LNCaP clone FGC (cell line): ENCODE data around the gene CFAP65.

Experiments
- DNase-seq: peaks from one replicate; pipeline ENCODE4 v3.0.0-alpha.2; 2011; ENCODE audit warnings: low read depth
- H3K4me3 ChIP-seq: 2 replicates; pipeline ENCODE4 v1.5.1; 2011; ENCODE audit warnings: mild to moderate bottlenecking, low read depth, low read length, control low read depth
- CTCF ChIP-seq: IDR thresholded peaks from 2 replicates; pipeline ENCODE4 v1.5.1; 2012; ENCODE audit warnings: mild to moderate bottlenecking; ENCODE audit not compliant: control insufficient read depth, insufficient read depth; ENCODE audit errors: extremely low read depth

Gene CFAP65

GRCh38 chr2:218970894-218971293, 70.4 kb downstream of the CFAP65 start:
- DNase-seq: no peak
- H3K4me3 ChIP-seq: no peak overlapping the region
- no peak for TF ChIP-seq CTCF

GRCh38 chr2:218964041-218964771, 77.1 kb downstream of the CFAP65 start:
- DNase-seq: no peak
- no peak for TF ChIP-seq CTCF
- no peak overlapping the region for H3K4me3 ChIP-seq

GRCh38 chr2:218963601-218964000, 77.7 kb downstream of the CFAP65 start:
- TF ChIP-seq CTCF: no peak
- DNase-seq: no peak
- no peak overlapping the region for H3K4me3 ChIP-seq

- H3K4me3 ChIP-seq: no peak overlapping the region
- TF ChIP-seq CTCF: no peak
- DNase-seq: no peak
These were observed 78.3 kb downstream of the CFAP65 start for GRCh38 chr2:218962859-218963492.

GRCh38 chr2:218961651-218962570, 79.4 kb downstream of the CFAP65 start:
- no peak overlapping the region for H3K4me3 ChIP-seq
- no peak for TF ChIP-seq CTCF
- DNase-seq: no peak

GRCh38 chr2:218961229-218961628, 80.1 kb downstream of the CFAP65 start:
- no peak overlapping the region for H3K4me3 ChIP-seq
- DNase-seq: no peak
- no peak for TF ChIP-seq CTCF
